HCT116 (cell line): ENCODE results near the gene RANBP17. TPM values are rescaled to one million over a fixed set of nuclear protein-coding genes. Genes with fewer than 3 reads are reported as not detected.

ENCODE experiments used
- ATAC-seq: fragments of 200-7000 bp; cut with Tn5 transposase; 2 replicates; pipeline ENCODE4 v1.9.1; 2020; ENCODE audit warnings: mild to moderate bottlenecking, moderate library complexity
- BruUV-seq: library from RNA; stranded (reverse); fragments of 400-500 nt; replicated peaks from 2 replicates; lab custom pipeline; 2021; lab: Mats Ljungman, UMichigan
- CTCF ChIA-PET: fragments of 300-600 bp; sonication (Branson Sonifier 250); formaldehyde crosslinking; loops from one replicate; lab custom pipeline; 2021; ENCODE audit warnings: antibody characterized with exemption; lab: Charles Lee
- POLR2A ChIA-PET: fragments of 300-600, 350-600 bp; sonication (Branson Sonifier 250); formaldehyde crosslinking; loops from one replicate; lab custom pipeline; 2021; ENCODE audit warnings: antibody characterized with exemption; lab: Charles Lee
- RAD21 ChIA-PET, 2 experiments: fragments of 300-600 bp; sonication (Branson Sonifier 250); formaldehyde crosslinking; loops; one replicate each; lab custom pipeline; 2023; ENCODE audit warnings: low total read pairs in 2 of 2; ENCODE audit not compliant: uncharacterized antibody in 2 of 2, unreplicated experiment in 2 of 2, low non-redundant PET in 1 of 2; lab: Charles Lee
- DNase-seq: peaks from one replicate; pipeline ENCODE4 v3.0.0-alpha.2; 2010; ENCODE audit warnings: low read depth, low spot score
- H2AFZ ChIP-seq: fragments of 200-600 bp; shearing (Covaris generic), sonication (generic); 2 replicates; pipeline ENCODE4 v1.6.1; 2017; ENCODE audit warnings: low read depth, mixed run types, mixed read lengths, antibody characterized with exemption, low read length; ENCODE audit not compliant: poor library complexity, severe bottlenecking
- H3K27ac ChIP-seq: 2 replicates; pipeline ENCODE4 v1.5.1; 2012; ENCODE audit warnings: low read depth, low read length
- H3K27me3 ChIP-seq: fragments of 200-600 bp; sonication (generic); 2 replicates; pipeline ENCODE4 v1.6.1; 2016; ENCODE audit warnings: mixed run types, low read length, mixed read lengths; ENCODE audit not compliant: insufficient read depth
- H3K36me3 ChIP-seq, 2 experiments: fragments of 200-500 bp in 1 of 2; fragments of 200-600 bp in 1 of 2; sonication (Bioruptor generic) in 1 of 2; sonication (generic) in 1 of 2; 2 replicates each; pipeline versions ENCODE4 v1.5.1 to v1.6.1; 2014 to 2016; ENCODE audit warnings: low read length in 2 of 2, inconsistent platforms in 1 of 2, mixed read lengths in 1 of 2, mixed run types in 1 of 2; ENCODE audit not compliant: insufficient read depth in 2 of 2, control insufficient read depth in 1 of 2
- H3K4me1 ChIP-seq, 2 experiments: fragments of 200-600 bp in 1 of 2; sonication (generic) in 1 of 2; 2 replicates each; pipeline versions ENCODE4 v1.5.1 to v1.6.1; 2012 to 2017; ENCODE audit warnings: low read length in 2 of 2, inconsistent platforms in 1 of 2, mild to moderate bottlenecking in 1 of 2, mixed read lengths in 1 of 2, mixed run types in 1 of 2, moderate library complexity in 1 of 2; ENCODE audit not compliant: insufficient read depth in 2 of 2, control insufficient read depth in 1 of 2
- H3K4me2 ChIP-seq: fragments of 200-600 bp; sonication (generic); 2 replicates; pipeline ENCODE4 v1.6.1; 2017; ENCODE audit warnings: mixed run types, low read length, mixed read lengths
- H3K4me3 ChIP-seq, 2 experiments: fragments of 200-600 bp in 1 of 2; sonication (generic) in 1 of 2; replicated peaks in 1 of 2; 2 replicates each; pipeline ENCODE4 v1.5.1; 2011 to 2016; ENCODE audit warnings: low read length in 2 of 2, control low read depth in 1 of 2, low read depth in 1 of 2, mild to moderate bottlenecking in 1 of 2, mixed read lengths in 1 of 2, mixed run types in 1 of 2
- H3K79me2 ChIP-seq: fragments of 200-600 bp; sonication (generic); 2 replicates; pipeline ENCODE4 v1.6.1; 2017; ENCODE audit warnings: mild to moderate bottlenecking, mixed run types, low read length, moderate library complexity, mixed read lengths; ENCODE audit not compliant: insufficient read depth
- H3K9ac ChIP-seq: fragments of 200-600 bp; sonication (generic); 2 replicates; pipeline ENCODE4 v1.6.1; 2016; ENCODE audit warnings: low read length, mixed read lengths
- H3K9me2 ChIP-seq: fragments of 200-600 bp; sonication (generic), shearing (Covaris generic); 2 replicates; pipeline ENCODE4 v1.6.1; 2017; ENCODE audit warnings: mixed run types, mild to moderate bottlenecking, moderate library complexity; ENCODE audit not compliant: insufficient read depth
- H3K9me3 ChIP-seq, 2 experiments: fragments of 200-500 bp in 1 of 2; fragments of 200-600 bp in 1 of 2; sonication (Bioruptor generic) in 1 of 2; sonication (generic) in 1 of 2; 2 replicates each; pipeline ENCODE4 v1.6.1; 2014 to 2017; ENCODE audit warnings: low read length in 2 of 2, mixed read lengths in 2 of 2, inconsistent platforms in 1 of 2, low read depth in 1 of 2, mild to moderate bottlenecking in 1 of 2, mixed run types in 1 of 2, moderate library complexity in 1 of 2; ENCODE audit not compliant: control insufficient read depth in 1 of 2, insufficient read depth in 1 of 2
- H4K20me1 ChIP-seq: fragments of 200-600 bp; sonication (generic), shearing (Covaris generic); 2 replicates; pipeline ENCODE4 v1.6.1; 2017; ENCODE audit warnings: mixed run types, mild to moderate bottlenecking, moderate library complexity; ENCODE audit not compliant: insufficient read depth
- CBX3 ChIP-seq: IDR thresholded peaks from 2 replicates; pipeline ENCODE4 v1.6.1; 2012; ENCODE audit warnings: low read depth
- CEBPB ChIP-seq: IDR thresholded peaks from 2 replicates; pipeline ENCODE4 v1.6.1; 2012; ENCODE audit warnings: low read depth
- EGR1 ChIP-seq: IDR thresholded peaks from 2 replicates; pipeline ENCODE4 v1.6.1; 2012; ENCODE audit warnings: low read depth
- ELF1 ChIP-seq: IDR thresholded peaks from 2 replicates; pipeline ENCODE4 v1.6.1; 2012; ENCODE audit warnings: low read depth, borderline replicate concordance
- EZH2 ChIP-seq: fragments of 200-600 bp; sonication (generic); IDR thresholded peaks from 2 replicates; pipeline ENCODE4 v1.6.1; 2017; ENCODE audit warnings: antibody characterized with exemption, mixed run types
- EZH2phosphoT487 ChIP-seq: fragments of 200-600 bp; IDR thresholded peaks from 2 replicates; pipeline ENCODE4 v1.6.1; 2018; ENCODE audit warnings: antibody characterized with exemption, borderline replicate concordance
- FOSL1 ChIP-seq: IDR thresholded peaks from 2 replicates; pipeline ENCODE4 v1.6.1; 2012; ENCODE audit warnings: low read depth
- POLR2A ChIP-seq: IDR thresholded peaks from 2 replicates; pipeline ENCODE4 v1.7.0; 2011; ENCODE audit warnings: borderline replicate concordance; ENCODE audit not compliant: insufficient read depth, insufficient read length; ENCODE audit errors: extremely low read depth
- SIN3A ChIP-seq: IDR thresholded peaks from 2 replicates; pipeline ENCODE4 v1.6.1; 2012; ENCODE audit warnings: low read depth
- SP1 ChIP-seq: IDR thresholded peaks from 2 replicates; pipeline ENCODE4 v1.6.1; 2012; ENCODE audit warnings: low read depth
- TCF7L2 ChIP-seq: IDR thresholded peaks from 2 replicates; pipeline ENCODE4 v1.7.0; 2011; ENCODE audit warnings: borderline replicate concordance, inconsistent platforms; ENCODE audit not compliant: insufficient read depth, insufficient read length; ENCODE audit errors: extremely low read depth
- YY1 ChIP-seq: IDR thresholded peaks from 2 replicates; pipeline ENCODE4 v1.6.1; 2011; ENCODE audit warnings: low read length, low read depth, moderate library complexity, mild to moderate bottlenecking; ENCODE audit not compliant: insufficient replicate concordance; ENCODE audit errors: extremely low read depth
- ZFX ChIP-seq: fragments of 450-650 bp; IDR thresholded peaks from 2 replicates; pipeline ENCODE4 v1.6.1; 2017
- ZNF274 ChIP-seq: fragments of 200-500 bp; sonication (Bioruptor generic); IDR thresholded peaks from 2 replicates; pipeline ENCODE4 v1.6.1; 2014; ENCODE audit warnings: mild to moderate bottlenecking, low read depth, low read length, inconsistent platforms
- intact Hi-C: fragments of 100-400 bp; cut with micrococcal nuclease; formaldehyde crosslinking; loops from 2 replicates; pipeline ENCODE4 v1.10.0; 2022
- total RNA-seq: library from RNA; stranded (reverse); gene quantifications from one replicate; pipeline ENCODE4 v1.2.1, GENCODE V29; 2021; ENCODE audit not compliant: unreplicated experiment
- TF ChIP-seq, protein P1 (sequence below): IDR thresholded peaks from 2 replicates; pipeline ENCODE4 v1.6.1; 2012
- TF ChIP-seq, protein P2 (sequence below), 3 experiments: fragments of 200-600 bp in 1 of 3; sonication (generic) in 1 of 3; IDR thresholded peaks in 2 of 3; conservative IDR thresholded peaks in 1 of 3; 2 replicates each; pipeline ENCODE4 v1.5.1; 2012 to 2017; ENCODE audit warnings: low read depth in 2 of 3, low read length in 2 of 3, antibody characterized with exemption in 1 of 3, borderline replicate concordance in 1 of 3, control low read depth in 1 of 3, mild to moderate bottlenecking in 1 of 3, mixed read lengths in 1 of 3, mixed run types in 1 of 3, moderate library complexity in 1 of 3; ENCODE audit not compliant: insufficient read depth in 1 of 3
- TF ChIP-seq, protein P3 (sequence below): IDR thresholded peaks from 2 replicates; pipeline ENCODE4 v1.6.1; 2011; ENCODE audit warnings: mild to moderate bottlenecking, low read length, moderate library complexity; ENCODE audit not compliant: insufficient replicate concordance; ENCODE audit errors: extremely low read depth
- TF ChIP-seq, protein P4 (sequence below): IDR thresholded peaks from 2 replicates; pipeline ENCODE4 v1.6.1; 2012

RANBP17 gene
- total RNA-seq, 1 experiment from 2014 or later, result 18.2 TPM

DNA sequence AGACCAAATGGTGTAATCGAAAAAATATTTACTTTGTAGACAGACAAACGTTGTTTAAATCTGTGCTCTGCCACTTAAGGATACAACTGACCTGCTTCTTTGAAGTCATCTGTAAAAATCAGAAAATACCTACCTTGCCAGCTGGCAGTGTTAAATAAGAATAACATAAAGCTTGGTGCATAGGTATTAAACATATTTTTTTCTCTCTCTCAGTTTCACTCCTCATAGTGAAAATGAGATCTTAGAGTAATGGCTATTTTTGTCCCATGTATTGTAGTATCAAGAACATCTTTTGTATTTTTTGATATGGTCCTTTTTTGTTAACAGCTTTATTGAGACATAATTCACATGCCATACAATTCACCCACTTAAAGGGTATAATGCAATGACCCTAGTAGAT is 17.9 kb upstream of the RANBP17 start:
- CTCF ChIA-PET, result no interaction called here
- Histone ChIP-seq H3K27ac (no peak overlapping the region), H3K9me2 (no peaks in the 10 kb centered on the region), H3K4me2 (no peak overlapping the region), H3K9ac (no peak overlapping the region), H3K79me2 (no peaks in the 10 kb centered on the region), H2AFZ (no peak overlapping the region), H3K4me1 (no peaks in the 10 kb centered on the region), H4K20me1 (no peaks in the 10 kb centered on the region), H3K36me3 (no peaks in the 10 kb centered on the region), H3K9me3 (no peaks in the 10 kb centered on the region), H3K4me3 (no peak overlapping the region), H3K27me3 (no peaks in the 10 kb centered on the region)
- DNase-seq, result no peak
- TF ChIP-seq, protein P1, sequence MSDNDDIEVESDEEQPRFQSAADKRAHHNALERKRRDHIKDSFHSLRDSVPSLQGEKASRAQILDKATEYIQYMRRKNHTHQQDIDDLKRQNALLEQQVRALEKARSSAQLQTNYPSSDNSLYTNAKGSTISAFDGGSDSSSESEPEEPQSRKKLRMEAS, result no peak
- TF ChIP-seq EGR1, result no peak
- no peak for TF ChIP-seq POLR2A
- no peak for TF ChIP-seq YY1
- TF ChIP-seq SIN3A, result no peak
- no peak for TF ChIP-seq ELF1
- TF ChIP-seq CBX3, result no peak
- TF ChIP-seq EZH2phosphoT487, result no peak
- no peak for TF ChIP-seq CEBPB
- TF ChIP-seq, protein P2, sequence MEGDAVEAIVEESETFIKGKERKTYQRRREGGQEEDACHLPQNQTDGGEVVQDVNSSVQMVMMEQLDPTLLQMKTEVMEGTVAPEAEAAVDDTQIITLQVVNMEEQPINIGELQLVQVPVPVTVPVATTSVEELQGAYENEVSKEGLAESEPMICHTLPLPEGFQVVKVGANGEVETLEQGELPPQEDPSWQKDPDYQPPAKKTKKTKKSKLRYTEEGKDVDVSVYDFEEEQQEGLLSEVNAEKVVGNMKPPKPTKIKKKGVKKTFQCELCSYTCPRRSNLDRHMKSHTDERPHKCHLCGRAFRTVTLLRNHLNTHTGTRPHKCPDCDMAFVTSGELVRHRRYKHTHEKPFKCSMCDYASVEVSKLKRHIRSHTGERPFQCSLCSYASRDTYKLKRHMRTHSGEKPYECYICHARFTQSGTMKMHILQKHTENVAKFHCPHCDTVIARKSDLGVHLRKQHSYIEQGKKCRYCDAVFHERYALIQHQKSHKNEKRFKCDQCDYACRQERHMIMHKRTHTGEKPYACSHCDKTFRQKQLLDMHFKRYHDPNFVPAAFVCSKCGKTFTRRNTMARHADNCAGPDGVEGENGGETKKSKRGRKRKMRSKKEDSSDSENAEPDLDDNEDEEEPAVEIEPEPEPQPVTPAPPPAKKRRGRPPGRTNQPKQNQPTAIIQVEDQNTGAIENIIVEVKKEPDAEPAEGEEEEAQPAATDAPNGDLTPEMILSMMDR (IDR thresholded peaks at IDR 0.05 in 2 of 3, conservative IDR thresholded peaks at IDR 0.05 in 1 of 3; ENCODE audit: borderline replicate concordance in 1 of 3, insufficient read depth in 1 of 3, low read depth in 2 of 3, low read length in 2 of 3), result no peak
- TF ChIP-seq, protein P3, sequence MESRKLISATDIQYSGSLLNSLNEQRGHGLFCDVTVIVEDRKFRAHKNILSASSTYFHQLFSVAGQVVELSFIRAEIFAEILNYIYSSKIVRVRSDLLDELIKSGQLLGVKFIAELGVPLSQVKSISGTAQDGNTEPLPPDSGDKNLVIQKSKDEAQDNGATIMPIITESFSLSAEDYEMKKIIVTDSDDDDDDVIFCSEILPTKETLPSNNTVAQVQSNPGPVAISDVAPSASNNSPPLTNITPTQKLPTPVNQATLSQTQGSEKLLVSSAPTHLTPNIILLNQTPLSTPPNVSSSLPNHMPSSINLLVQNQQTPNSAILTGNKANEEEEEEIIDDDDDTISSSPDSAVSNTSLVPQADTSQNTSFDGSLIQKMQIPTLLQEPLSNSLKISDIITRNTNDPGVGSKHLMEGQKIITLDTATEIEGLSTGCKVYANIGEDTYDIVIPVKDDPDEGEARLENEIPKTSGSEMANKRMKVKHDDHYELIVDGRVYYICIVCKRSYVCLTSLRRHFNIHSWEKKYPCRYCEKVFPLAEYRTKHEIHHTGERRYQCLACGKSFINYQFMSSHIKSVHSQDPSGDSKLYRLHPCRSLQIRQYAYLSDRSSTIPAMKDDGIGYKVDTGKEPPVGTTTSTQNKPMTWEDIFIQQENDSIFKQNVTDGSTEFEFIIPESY, result no peak
- TF ChIP-seq TCF7L2, result no peak
- TF ChIP-seq SP1, result no peak
- no peak for TF ChIP-seq FOSL1
- TF ChIP-seq ZNF274, result no peak
- TF ChIP-seq, protein P4, sequence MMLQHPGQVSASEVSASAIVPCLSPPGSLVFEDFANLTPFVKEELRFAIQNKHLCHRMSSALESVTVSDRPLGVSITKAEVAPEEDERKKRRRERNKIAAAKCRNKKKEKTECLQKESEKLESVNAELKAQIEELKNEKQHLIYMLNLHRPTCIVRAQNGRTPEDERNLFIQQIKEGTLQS, result no peak
- TF ChIP-seq ZFX, result no peak
- no peak for TF ChIP-seq EZH2
- intact Hi-C loops, result no loop called here
- no peak for ATAC-seq
- POLR2A ChIA-PET, result no interaction called here
- RAD21 ChIA-PET, result no interaction called here
- no TSS peak for BruUV-seq
